GM19193 (cell line): ENCODE data around the gene C16orf86.

ENCODE experiments used
- POLR2A ChIP-seq: IDR thresholded peaks from 4 replicates; pipeline ENCODE4 v1.6.1; 2011; ENCODE audit not compliant: insufficient read depth, insufficient read length; ENCODE audit errors: extremely low read depth

Gene C16orf86

GRCh38 chr16:67659675-67660563 is 6.7 kb upstream of the C16orf86 start, which contains the start of gene ACD:
Gene ACD, minus strand, starts transcription at chr16:67660260. Its CDS starts 40 bp downstream, at chr16:67660220.
- TF ChIP-seq POLR2A: peak; percentile 88

- TF ChIP-seq POLR2A: no peak
Measured at GRCh38 chr16:67660564-67661028, 6.0 kb upstream of the C16orf86 start, which contains the start of gene PARD6A. Gene PARD6A, plus strand, starts transcription at chr16:67660960. Its CDS starts 79 bp downstream, at chr16:67661039.

GRCh38 chr16:67661101-67661761 is 5.4 kb upstream of the C16orf86 start:
- TF ChIP-seq POLR2A: no peak

GRCh38 chr16:67661886-67662652 is 4.5 kb upstream of the C16orf86 start:
- no peak for TF ChIP-seq POLR2A

GRCh38 chr16:67662653-67663010 is 4.0 kb upstream of the C16orf86 start:
- no peak for TF ChIP-seq POLR2A

- TF ChIP-seq POLR2A: no peak
Measured at GRCh38 chr16:67663151-67663876, 3.3 kb upstream of the C16orf86 start.

- no peak for TF ChIP-seq POLR2A
Measured at GRCh38 chr16:67663877-67664222, 2.8 kb upstream of the C16orf86 start.

- TF ChIP-seq POLR2A: no peak
Measured at GRCh38 chr16:67664258-67664657, 2.4 kb upstream of the C16orf86 start.

- no peak for TF ChIP-seq POLR2A
Measured at GRCh38 chr16:67664871-67665270, 1.7 kb upstream of the C16orf86 start.

- no peak for TF ChIP-seq POLR2A
Measured at GRCh38 chr16:67665598-67665997, 1.0 kb upstream of the C16orf86 start.

GRCh38 chr16:67666032-67666551 is 522 bp upstream of the C16orf86 start:
- no peak for TF ChIP-seq POLR2A

- no peak for TF ChIP-seq POLR2A
Measured at GRCh38 chr16:67667453-67667816, 821 bp downstream of the C16orf86 start.

GRCh38 chr16:67667817-67668494 is 1.3 kb downstream of the C16orf86 start:
- TF ChIP-seq POLR2A: peak; percentile 9

GRCh38 chr16:67668495-67669157 is 2.0 kb downstream of the C16orf86 start:
- no peak for TF ChIP-seq POLR2A

GRCh38 chr16:67669499-67670101 is 3.0 kb downstream of the C16orf86 start:
- no peak for TF ChIP-seq POLR2A
